C4-2B (cell line): Measurements from ENCODE around the gene PATJ.

Experiments
- CTCF ChIP-seq: fragments of 450-650 bp; conservative IDR thresholded peaks from 2 replicates; pipeline ENCODE4 v1.5.1; 2017; ENCODE audit warnings: mild to moderate bottlenecking
- ZFX ChIP-seq: fragments of 450-650 bp; IDR thresholded peaks from 2 replicates; pipeline ENCODE4 v1.6.1; 2017

GRCh38 chr1:62227496-62227895 lies 485.2 kb downstream of the PATJ start:
- TF ChIP-seq CTCF (no peak), ZFX (no peak)
